GM12872 (cell line): ENCODE data around the gene CDH3.

Source experiments
- CTCF ChIP-seq: IDR thresholded peaks from 3 replicates; pipeline ENCODE4 v1.5.1; 2011; ENCODE audit warnings: low read depth, mild to moderate bottlenecking, low read length, moderate library complexity; ENCODE audit not compliant: insufficient read depth

Gene CDH3

GRCh38 chr16:68660359-68660795 lies 15.3 kb downstream of the CDH3 start:
- TF ChIP-seq CTCF, result no peak

DNA sequence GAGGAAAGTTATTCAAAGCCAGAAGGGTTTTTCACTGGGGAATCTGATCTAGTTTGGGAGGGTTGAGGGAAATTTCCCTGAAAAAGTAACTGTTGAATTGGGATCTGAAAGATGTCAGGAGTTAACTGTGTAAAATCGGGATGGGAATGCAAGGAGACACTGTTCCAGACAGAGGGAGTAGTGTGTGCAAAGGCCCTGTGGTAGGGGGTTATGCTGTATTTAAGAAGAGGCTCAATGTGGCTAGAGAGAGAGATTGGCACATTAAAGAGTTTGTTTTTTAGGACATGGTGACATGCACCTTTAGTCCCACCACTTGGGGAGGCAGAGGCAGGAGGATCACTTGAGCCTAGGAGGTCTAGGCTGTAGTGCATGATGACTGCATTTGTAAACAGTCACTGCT lies 16.9 kb downstream of the CDH3 start:
- no peak for TF ChIP-seq CTCF

DNA sequence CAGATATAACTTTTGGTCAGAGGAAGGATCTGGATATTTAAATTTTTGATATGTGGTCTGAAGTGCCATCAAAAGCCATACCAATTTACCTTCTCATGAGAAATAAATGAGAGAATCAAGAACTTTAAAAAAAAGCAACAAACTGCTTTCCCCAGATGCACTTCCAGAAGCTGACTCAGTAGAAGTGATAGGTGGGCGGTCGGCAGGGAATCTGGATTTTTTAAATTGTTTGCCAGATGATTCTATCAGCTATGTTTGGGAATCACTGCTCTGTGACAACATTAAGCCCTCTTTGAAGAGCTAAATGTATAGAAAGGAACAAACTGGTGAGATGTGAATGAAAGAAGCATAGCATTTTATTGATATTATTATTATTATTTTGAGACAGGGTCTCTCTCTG lies 19.2 kb downstream of the CDH3 start:
- no peak for TF ChIP-seq CTCF

GRCh38 chr16:68665501-68665900 lies 20.4 kb downstream of the CDH3 start:
- no peak for TF ChIP-seq CTCF

DNA sequence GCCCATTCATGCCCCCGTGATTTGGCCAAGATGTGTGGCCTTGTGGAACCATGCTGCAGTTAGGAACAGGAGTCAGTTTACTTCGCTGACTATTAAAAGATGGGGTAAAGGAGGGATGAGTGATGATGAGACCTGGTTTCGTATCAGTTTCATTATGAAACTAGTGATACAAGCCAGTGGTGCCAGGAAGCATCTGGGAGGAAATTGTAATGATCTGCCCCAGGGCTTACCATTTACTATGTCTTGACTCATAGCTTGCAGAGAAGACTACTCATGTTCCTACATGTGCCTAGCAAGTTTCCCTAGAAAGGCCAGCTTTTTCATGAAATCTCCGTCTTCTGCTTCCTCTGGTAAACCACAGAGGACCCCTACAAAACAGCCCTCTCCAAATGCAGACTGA lies 23.2 kb downstream of the CDH3 start:
- TF ChIP-seq CTCF, result no peak

GRCh38 chr16:68676113-68676860 lies 31.2 kb downstream of the CDH3 start:
- TF ChIP-seq CTCF, result no peak

DNA sequence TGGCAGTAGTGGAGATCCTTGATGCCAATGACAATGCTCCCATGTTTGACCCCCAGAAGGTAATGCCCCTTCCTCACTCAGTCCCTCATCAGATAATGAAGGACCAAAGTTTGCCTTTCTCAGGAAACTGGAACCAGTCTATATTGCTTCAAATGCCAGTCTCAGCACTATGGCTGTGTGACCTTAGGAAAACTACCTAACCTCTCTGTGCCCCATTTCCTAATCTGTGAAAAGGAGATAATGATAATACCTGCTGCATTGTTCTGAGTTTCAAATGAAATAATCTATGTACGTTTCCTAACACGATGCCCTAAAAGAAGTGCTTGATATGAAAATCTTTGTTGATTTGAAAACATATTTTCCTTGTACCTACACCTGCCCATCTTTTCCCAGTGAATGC lies 35.9 kb downstream of the CDH3 start:
- TF ChIP-seq CTCF, result no peak
